OCI-LY3 (cell line): Measurements from ENCODE around the gene MOB3C.
"Not testable (repeated sequence)": the region's sequence is repeated elsewhere in the genome, so short reads cannot be mapped to it uniquely, and the experiment has no call there.

Experiments used
- H2AFZ ChIP-seq: fragments of 200-600, 300-600 bp; shearing (Covaris generic); 2 replicates; pipeline ENCODE4 v1.6.0; 2014; ENCODE audit warnings: antibody characterized with exemption, low read depth, low read length
- H3K27ac ChIP-seq: fragments of 200-600, 300-600 bp; sonication (generic); 2 replicates; pipeline ENCODE4 v1.5.1; 2014; ENCODE audit warnings: mild to moderate bottlenecking, low read length, moderate library complexity, mixed read lengths
- H3K27me3 ChIP-seq: fragments of 200-600, 300-600 bp; sonication (generic); 2 replicates; pipeline ENCODE4 v1.6.1; 2014; ENCODE audit warnings: low read depth, low read length, mixed read lengths
- H3K36me3 ChIP-seq: fragments of 200-600, 300-600 bp; sonication (generic); replicated peaks from 2 replicates; pipeline ENCODE3; 2014; ENCODE audit warnings: low read depth, low read length, mixed read lengths
- H3K4me1 ChIP-seq: fragments of 300-600, 200-600 bp; sonication (generic); 2 replicates; pipeline ENCODE4 v1.6.1; 2014; ENCODE audit warnings: low read length, mixed read lengths
- H3K4me2 ChIP-seq: fragments of 200-600, 300-600 bp; sonication (generic); 2 replicates; pipeline ENCODE4 v1.6.1; 2014; ENCODE audit warnings: low read length, mixed read lengths
- H3K4me3 ChIP-seq: fragments of 300-600, 200-600 bp; sonication (generic); 2 replicates; pipeline ENCODE4 v1.5.1; 2014; ENCODE audit warnings: antibody characterized with exemption, mild to moderate bottlenecking, low read length, moderate library complexity
- H3K79me2 ChIP-seq: fragments of 300-600, 200-600 bp; shearing (Covaris generic); 2 replicates; pipeline ENCODE4 v1.6.1; 2014; ENCODE audit warnings: mild to moderate bottlenecking, low read length, mixed read lengths
- H3K9ac ChIP-seq: fragments of 300-600, 200-600 bp; shearing (Covaris generic); 2 replicates; pipeline ENCODE4 v1.6.0; 2014; ENCODE audit warnings: mild to moderate bottlenecking, low read length, moderate library complexity
- H3K9me3 ChIP-seq: fragments of 200-600, 300-600 bp; shearing (Covaris generic); 2 replicates; pipeline ENCODE4 v1.6.1; 2014; ENCODE audit warnings: low read length, mixed read lengths; ENCODE audit not compliant: insufficient read depth
- H4K20me1 ChIP-seq: fragments of 200-600, 300-600 bp; sonication (generic); 2 replicates; pipeline ENCODE4 v1.6.1; 2016; ENCODE audit warnings: low read length, mixed read lengths; ENCODE audit not compliant: insufficient read depth
- CTCF ChIP-seq: fragments of 200-600, 300-600 bp; sonication (generic); IDR thresholded peaks from 2 replicates; pipeline ENCODE4 v1.5.1; 2014; ENCODE audit warnings: antibody characterized with exemption, low read length, low read depth
- EZH2phosphoT487 ChIP-seq: fragments of 200-600 bp; shearing (Covaris generic); IDR thresholded peaks from 2 replicates; pipeline ENCODE4 v1.6.1; 2018; ENCODE audit warnings: antibody characterized with exemption, mixed run types, low read depth

The MOB3C gene

GRCh38 chr1:46657775-46658174, 41.2 kb upstream of the MOB3C start:
- no peaks in the 10 kb centered on the region for H3K9me3 ChIP-seq
- H3K36me3 ChIP-seq: peaks cover 9% of the 10 kb centered on the region
- H3K4me1 ChIP-seq: no peaks in the 10 kb centered on the region
- no peaks in the 10 kb centered on the region for H4K20me1 ChIP-seq
- H3K9ac ChIP-seq: no peak overlapping the region
- H3K4me3 ChIP-seq: no peak overlapping the region
- TF ChIP-seq EZH2phosphoT487 (no peak), CTCF (no peak)
- H2AFZ ChIP-seq: no peak overlapping the region
- H3K4me2 ChIP-seq: no peak overlapping the region
- no peaks in the 10 kb centered on the region for H3K79me2 ChIP-seq
- no peaks in the 10 kb centered on the region for H3K27me3 ChIP-seq
- no peak overlapping the region for H3K27ac ChIP-seq

GRCh38 chr1:46656643-46657042, 40.0 kb upstream of the MOB3C start:
- Histone ChIP-seq H2AFZ (no peak overlapping the region), H3K4me1 (no peaks in the 10 kb centered on the region), H3K27ac (no peak overlapping the region), H3K9ac (no peak overlapping the region), H3K9me3 (no peaks in the 10 kb centered on the region), H4K20me1 (no peaks in the 10 kb centered on the region), H3K27me3 (no peaks in the 10 kb centered on the region), H3K79me2 (no peaks in the 10 kb centered on the region), H3K4me2 (no peak overlapping the region), H3K4me3 (no peak overlapping the region), H3K36me3 (peaks cover 9% of the 10 kb centered on the region)
- TF ChIP-seq CTCF: no peak

GRCh38 chr1:46655848-46656247, 39.2 kb upstream of the MOB3C start:
- Histone ChIP-seq H3K9me3 (no peaks in the 10 kb centered on the region), H2AFZ (no peak overlapping the region), H3K4me1 (no peaks in the 10 kb centered on the region), H4K20me1 (no peaks in the 10 kb centered on the region), H3K27ac (no peak overlapping the region), H3K36me3 (peaks cover 9% of the 10 kb centered on the region), H3K9ac (no peak overlapping the region), H3K4me3 (no peak overlapping the region), H3K4me2 (no peak overlapping the region), H3K79me2 (no peaks in the 10 kb centered on the region), H3K27me3 (no peaks in the 10 kb centered on the region)
- no peak for TF ChIP-seq CTCF
- no peak for TF ChIP-seq EZH2phosphoT487

GRCh38 chr1:46654698-46655097, 38.1 kb upstream of the MOB3C start:
- peaks cover 13% of the 10 kb centered on the region for H3K36me3 ChIP-seq
- H3K4me1 ChIP-seq, H3K9ac ChIP-seq, H3K27me3 ChIP-seq, H4K20me1 ChIP-seq, H3K79me2 ChIP-seq, H2AFZ ChIP-seq, H3K27ac ChIP-seq, H3K4me2 ChIP-seq, H3K4me3 ChIP-seq, H3K9me3 ChIP-seq: not testable (repeated sequence)

GRCh38 chr1:46654012-46654411, 37.4 kb upstream of the MOB3C start:
- TF ChIP-seq EZH2phosphoT487: no peak
- no peak for TF ChIP-seq CTCF
- Histone ChIP-seq H4K20me1 (no peaks in the 10 kb centered on the region), H3K27ac (no peak overlapping the region), H3K4me1 (no peaks in the 10 kb centered on the region), H3K4me2 (no peak overlapping the region), H3K4me3 (no peak overlapping the region), H3K36me3 (peaks cover 19% of the 10 kb centered on the region), H3K27me3 (no peaks in the 10 kb centered on the region), H2AFZ (no peak overlapping the region), H3K79me2 (no peaks in the 10 kb centered on the region), H3K9me3 (no peaks in the 10 kb centered on the region), H3K9ac (no peak overlapping the region)
